ENCODE measurements around the gene DPM3.

- TF ChIP-seq CTCF (IDR thresholded peaks at IDR 0.05), result no peak
- TF ChIP-seq POLR2AphosphoS5 (IDR thresholded peaks at IDR 0.05), result no peak
Measured at GRCh38 chr1:155136748-155137147, 3.6 kb downstream of the DPM3 start.

All from esophagus muscularis mucosa (tissue), 3 donors.